H9 (cell line): ENCODE results near the gene RPGR. TPM values are rescaled to one million over a fixed set of nuclear protein-coding genes. Genes with fewer than 3 reads are reported as not detected.

Experiments used
- DNase-seq: peaks from one replicate; pipeline ENCODE4 v3.0.0-alpha.2; 2017
- H2AFZ ChIP-seq: one replicate; pipeline ENCODE4 v1.6.1; 2013; ENCODE audit warnings: mild to moderate bottlenecking, low read length, control low read depth, moderate library complexity
- H2AK5ac ChIP-seq: 2 replicates; pipeline ENCODE4 v1.6.1; 2013; ENCODE audit warnings: low read length, control low read depth, mixed read lengths; ENCODE audit not compliant: insufficient read length
- H2BK120ac ChIP-seq: one replicate; pipeline ENCODE4 v1.6.1; 2013; ENCODE audit warnings: low read depth, mild to moderate bottlenecking, low read length, control low read depth, inconsistent platforms; ENCODE audit not compliant: poor library complexity, severe bottlenecking
- H2BK12ac ChIP-seq: 2 replicates; pipeline ENCODE4 v1.6.1; 2013; ENCODE audit warnings: low read length, control low read depth, mixed read lengths, low read depth; ENCODE audit not compliant: insufficient read length
- H2BK15ac ChIP-seq: 2 replicates; pipeline ENCODE4 v1.6.1; 2013; ENCODE audit warnings: low read depth, low read length, control low read depth
- H2BK20ac ChIP-seq: one replicate; pipeline ENCODE4 v1.6.1; 2013; ENCODE audit warnings: low read depth, mild to moderate bottlenecking, low read length, control low read depth, inconsistent platforms; ENCODE audit not compliant: poor library complexity, severe bottlenecking
- H2BK5ac ChIP-seq: 2 replicates; pipeline ENCODE4 v1.6.1; 2013; ENCODE audit warnings: low read length, control low read depth, mixed read lengths; ENCODE audit not compliant: insufficient read length
- H3K14ac ChIP-seq: 2 replicates; pipeline ENCODE4 v1.6.1; 2013; ENCODE audit warnings: low read length, control low read depth; ENCODE audit not compliant: insufficient read depth
- H3K18ac ChIP-seq: 2 replicates; pipeline ENCODE4 v1.6.1; 2013; ENCODE audit warnings: low read depth, mild to moderate bottlenecking, mixed read lengths, low read length, control low read depth; ENCODE audit not compliant: insufficient read length
- H3K23ac ChIP-seq: 2 replicates; pipeline ENCODE4 v1.6.1; 2013; ENCODE audit warnings: low read length, control low read depth, mixed read lengths, low read depth; ENCODE audit not compliant: insufficient read length
- H3K23me2 ChIP-seq: 2 replicates; pipeline ENCODE4 v1.6.1; 2013; ENCODE audit warnings: low read depth, mild to moderate bottlenecking, mixed read lengths, low read length, control low read depth; ENCODE audit not compliant: insufficient read length, poor library complexity, severe bottlenecking
- H3K27ac ChIP-seq: 2 replicates; pipeline ENCODE4 v1.5.1; 2013; ENCODE audit warnings: low read length, control low read depth, mixed read lengths, low read depth; ENCODE audit not compliant: insufficient read length
- H3K27me3 ChIP-seq: 2 replicates; pipeline ENCODE4 v1.6.1; 2013; ENCODE audit warnings: low read length, control low read depth, inconsistent platforms; ENCODE audit not compliant: insufficient read depth
- H3K4ac ChIP-seq: 2 replicates; pipeline ENCODE4 v1.6.1; 2013; ENCODE audit warnings: low read depth, mild to moderate bottlenecking, control low read depth, inconsistent platforms, low read length, moderate library complexity
- H3K4me1 ChIP-seq: 2 replicates; pipeline ENCODE4 v1.6.1; 2013; ENCODE audit warnings: low read length, control low read depth, inconsistent platforms; ENCODE audit not compliant: insufficient read depth
- H3K4me2 ChIP-seq: 2 replicates; pipeline ENCODE4 v1.6.1; 2013; ENCODE audit warnings: low read length, control low read depth, mixed read lengths; ENCODE audit not compliant: insufficient read length, insufficient read depth
- H3K56ac ChIP-seq: 2 replicates; pipeline ENCODE4 v1.6.1; 2013; ENCODE audit warnings: low read depth, mild to moderate bottlenecking, mixed read lengths, low read length, control low read depth; ENCODE audit not compliant: insufficient read length
- H3K79me1 ChIP-seq: 2 replicates; pipeline ENCODE4 v1.6.1; 2013; ENCODE audit warnings: low read depth, mild to moderate bottlenecking, moderate library complexity, low read length, control low read depth, inconsistent platforms; ENCODE audit not compliant: insufficient read depth, poor library complexity, severe bottlenecking
- H3K79me2 ChIP-seq: 2 replicates; pipeline ENCODE4 v1.6.1; 2013; ENCODE audit warnings: low read length, control low read depth, inconsistent platforms; ENCODE audit not compliant: insufficient read depth
- H3K9ac ChIP-seq: 2 replicates; pipeline ENCODE4 v1.6.1; 2013; ENCODE audit warnings: low read length, control low read depth, mixed read lengths; ENCODE audit not compliant: insufficient read length; ENCODE audit errors: extremely low read depth
- H3K9me3 ChIP-seq: one replicate; pipeline ENCODE4 v1.6.1; 2013; ENCODE audit warnings: low read depth, low read length, inconsistent platforms; ENCODE audit not compliant: control insufficient read depth
- H3T11ph ChIP-seq: one replicate; pipeline ENCODE4 v1.6.1; 2013; ENCODE audit warnings: mild to moderate bottlenecking, low read length, control low read depth, inconsistent platforms
- H4K20me1 ChIP-seq: one replicate; pipeline ENCODE4 v1.6.1; 2013; ENCODE audit not compliant: control insufficient read depth, insufficient read length, insufficient read depth
- H4K5ac ChIP-seq: 2 replicates; pipeline ENCODE4 v1.6.1; 2013; ENCODE audit warnings: low read depth, mild to moderate bottlenecking, mixed read lengths, low read length, control low read depth; ENCODE audit not compliant: insufficient read length
- H4K8ac ChIP-seq: replicated peaks from 2 replicates; pipeline ENCODE4 v1.6.1; 2013; ENCODE audit warnings: low read length, control low read depth, mixed read lengths, low read depth; ENCODE audit not compliant: insufficient read length
- H4K91ac ChIP-seq: 2 replicates; pipeline ENCODE4 v1.6.1; 2013; ENCODE audit warnings: low read depth, mild to moderate bottlenecking, moderate library complexity, mixed read lengths, low read length, control low read depth; ENCODE audit not compliant: insufficient read length
- H3K27ac Mint-ChIP-seq, 3 experiments: 2 replicates in 2 of 3; 3 replicates in 1 of 3; pipeline ENCODE4 v1.8.0; 2020 to 2021; ENCODE audit warnings: mixed read lengths in 3 of 3, mild to moderate bottlenecking in 1 of 3, moderate library complexity in 1 of 3
- H3K27me3 Mint-ChIP-seq: 2 replicates; pipeline ENCODE4 v1.8.0; 2021; ENCODE audit warnings: low read depth, mild to moderate bottlenecking, moderate library complexity, mixed read lengths
- H3K36me3 Mint-ChIP-seq, 3 experiments: 2 replicates in 2 of 3; 3 replicates in 1 of 3; pipeline ENCODE4 v1.8.0; 2020 to 2021; ENCODE audit warnings: low read depth in 3 of 3, mixed read lengths in 3 of 3; ENCODE audit not compliant: insufficient read depth in 1 of 3
- H3K4me1 Mint-ChIP-seq, 2 experiments: 2 replicates each; pipeline ENCODE4 v1.8.0; 2020; ENCODE audit warnings: mixed read lengths in 2 of 2
- H3K4me3 Mint-ChIP-seq, 2 experiments: 2 replicates in 1 of 2; 3 replicates in 1 of 2; pipeline ENCODE4 v1.8.0; 2020 to 2021; ENCODE audit warnings: mild to moderate bottlenecking in 2 of 2, mixed read lengths in 2 of 2, moderate library complexity in 1 of 2
- H3K9me3 Mint-ChIP-seq, 2 experiments: 2 replicates in 1 of 2; 3 replicates in 1 of 2; pipeline ENCODE4 v1.8.0; 2020; ENCODE audit warnings: mild to moderate bottlenecking in 2 of 2, mixed read lengths in 2 of 2, moderate library complexity in 1 of 2
- CTCF ChIP-seq: fragments of 200-600 bp; sonication (generic); conservative IDR thresholded peaks from 3 replicates; pipeline ENCODE4 v1.8.0; 2021; ENCODE audit warnings: antibody characterized with exemption, mild to moderate bottlenecking
- WGBS: extraction: QIAGEN DNeasy Blood & Tissue Kit; methylation state at CpG from one replicate; pipeline ENCODE4 v1.1.7; 2013; ENCODE audit warnings: missing lambda C conversion rate, low lambda C conversion rate, mixed read lengths; ENCODE audit not compliant: insufficient read length; ENCODE audit errors: extremely low coverage; 5-methylcytosine and 5-hydroxymethylcytosine counted together
- total RNA-seq: library from RNA; stranded (reverse); gene quantifications from 2 replicates; pipeline ENCODE4 v1.2.1, GENCODE V29; 2021

Gene RPGR
- total RNA-seq, 1 experiment from 2014 or later: 7.3 TPM

- Histone ChIP-seq H3K79me1 (no peaks in the 10 kb centered on the region), H3K18ac (no peak overlapping the region), H2BK15ac (no peak overlapping the region), H3K9me3 (peaks cover 8% of the 10 kb centered on the region), H4K20me1 (no peaks in the 10 kb centered on the region), H3K56ac (no peak overlapping the region), H3K4ac (no peak overlapping the region), H2BK20ac (no peak overlapping the region), H3K4me1 (no peaks in the 10 kb centered on the region), H3K14ac (no peak overlapping the region), H2BK5ac (no peak overlapping the region), H4K5ac (no peak overlapping the region), H4K91ac (no peak overlapping the region), H2AK5ac (no peak overlapping the region), H4K8ac (no peak overlapping the region), H3K27ac (no peak overlapping the region), H3K23me2 (no peaks in the 10 kb centered on the region), H3K27me3 (no peaks in the 10 kb centered on the region), H3T11ph (no peak overlapping the region), H3K4me2 (no peak overlapping the region), H3K79me2 (no peaks in the 10 kb centered on the region), H2AFZ (no peak overlapping the region), H3K23ac (no peak overlapping the region), H2BK120ac (no peak overlapping the region), H2BK12ac (no peak overlapping the region), H3K9ac (no peak overlapping the region)
- Mint-ChIP-seq H3K4me1 (no peaks in the 10 kb centered on the region), H3K9me3 (peaks cover 31 to 35% of the 10 kb centered on the region in 2 experiments), H3K27ac (no peak overlapping the region), H3K36me3 (no peaks in the 10 kb centered on the region; a peak in 1 of 7 replicates), H3K4me3 (no peak overlapping the region), H3K27me3 (no peaks in the 10 kb centered on the region; the same call in 1 of the 2 replicates)
- no peak for TF ChIP-seq CTCF
- no peak for DNase-seq
- no CpG with 5 or more reads among the region's 2 CpGs for WGBS
Observed at GRCh38 chrX:38371641-38372040, 44.3 kb upstream of the RPGR start.
